ENCODE measurements around the gene CEP43.

Gene CEP43

GRCh38 chr6:167013067-167013466 is 13.9 kb downstream of the CEP43 start:
- no peak for DNase-seq (ENCODE audit: low read depth, low spot score)

- no peak for DNase-seq (ENCODE audit: low read depth, low spot score)
Observed at GRCh38 chr6:167013946-167014345, 14.7 kb downstream of the CEP43 start.

- no peak for DNase-seq (ENCODE audit: low read depth, low spot score)
Observed at GRCh38 chr6:167015302-167015701, 16.1 kb downstream of the CEP43 start.

GRCh38 chr6:167020206-167020605 is 21.0 kb downstream of the CEP43 start:
- DNase-seq (ENCODE audit: low read depth, low spot score), result no peak

GRCh38 chr6:167027308-167027707 is 28.1 kb downstream of the CEP43 start:
- no peak for DNase-seq (ENCODE audit: low read depth, low spot score)

GRCh38 chr6:167027772-167028171 is 28.6 kb downstream of the CEP43 start:
- DNase-seq (ENCODE audit: low read depth, low spot score), result no peak

GRCh38 chr6:167030222-167031072 is 31.2 kb downstream of the CEP43 start:
- no peak for DNase-seq (ENCODE audit: low read depth, low spot score)

- DNase-seq (ENCODE audit: low read depth, low spot score), result no peak
Observed at GRCh38 chr6:167031082-167031709, 32.0 kb downstream of the CEP43 start.

- DNase-seq (ENCODE audit: low read depth, low spot score), result no peak
Observed at GRCh38 chr6:167034056-167034455, 34.9 kb downstream of the CEP43 start.

- no peak for DNase-seq (ENCODE audit: low read depth, low spot score)
Observed at GRCh38 chr6:167037762-167038161, 38.6 kb downstream of the CEP43 start.

- no peak for DNase-seq (ENCODE audit: low read depth, low spot score)
Observed at GRCh38 chr6:167044696-167045095, 45.5 kb downstream of the CEP43 start.

GRCh38 chr6:167045828-167046580 is 46.8 kb downstream of the CEP43 start:
- no peak for DNase-seq (ENCODE audit: low read depth, low spot score)

- no peak for DNase-seq (ENCODE audit: low read depth, low spot score)
Observed at GRCh38 chr6:167046861-167047495, 47.8 kb downstream of the CEP43 start.

GRCh38 chr6:167047554-167047953 is 48.4 kb downstream of the CEP43 start:
- no peak for DNase-seq (ENCODE audit: low read depth, low spot score)

All from smooth muscle cell of the brain vasculature (primary cell).